Stimulated activated CD8-positive, alpha-beta memory T cell treated with anti-CD3 and anti-CD28 coated beads, Interleukin-15, amount 100 ng/mL, for 48 hours (primary cell): ENCODE results near the gene AGBL2.
"Not testable (repeated sequence)": the region's sequence is repeated elsewhere in the genome, so short reads cannot be mapped to it uniquely, and the experiment has no call there.

Experiments
- DNase-seq, 2 donors: peaks; one replicate each; pipeline ENCODE4 v3.0.0-alpha.2; 2020; ENCODE audit warnings: low read depth in 2 of 2

AGBL2 gene

DNA sequence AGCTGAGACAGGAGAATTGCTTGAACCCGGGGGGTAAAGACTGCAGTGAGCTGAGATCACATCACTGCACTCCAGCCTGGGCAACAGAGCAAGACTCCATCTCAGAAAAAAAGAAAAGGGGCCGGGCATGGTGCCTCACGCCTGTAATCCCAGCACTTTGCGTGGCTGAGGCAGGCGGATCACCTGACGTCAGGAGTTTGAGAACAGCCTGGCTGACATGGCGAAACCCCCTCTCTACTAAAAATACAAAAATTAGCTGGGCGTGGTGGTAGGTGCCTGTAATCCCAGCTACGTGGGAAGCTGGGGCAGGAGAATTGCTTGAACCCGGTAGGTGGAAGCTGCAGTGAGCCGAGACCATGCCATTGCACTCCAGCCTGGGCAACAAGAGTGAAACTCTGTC is 78.8 kb downstream of the AGBL2 start:
- DNase-seq, result not testable (repeated sequence)

DNA sequence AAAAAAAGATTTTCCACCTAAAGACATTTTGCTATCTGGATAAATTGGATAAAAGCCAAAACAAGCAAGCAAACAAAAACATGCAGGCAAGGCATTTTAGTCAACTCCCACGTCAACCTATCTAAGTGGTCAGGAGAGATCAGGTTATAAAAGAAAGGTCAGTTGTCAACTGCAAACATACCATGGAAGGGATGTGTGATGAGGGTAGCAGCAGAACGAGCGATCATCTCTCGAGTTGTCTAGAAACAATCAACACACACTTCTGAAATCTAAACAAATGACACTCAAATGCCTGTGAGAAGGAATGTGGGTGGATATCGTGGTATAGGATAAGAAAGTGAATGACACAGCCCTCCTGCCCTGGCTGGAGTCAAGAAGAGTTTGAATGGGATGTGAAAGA is 83.7 kb downstream of the AGBL2 start:
- no peak for DNase-seq

DNA sequence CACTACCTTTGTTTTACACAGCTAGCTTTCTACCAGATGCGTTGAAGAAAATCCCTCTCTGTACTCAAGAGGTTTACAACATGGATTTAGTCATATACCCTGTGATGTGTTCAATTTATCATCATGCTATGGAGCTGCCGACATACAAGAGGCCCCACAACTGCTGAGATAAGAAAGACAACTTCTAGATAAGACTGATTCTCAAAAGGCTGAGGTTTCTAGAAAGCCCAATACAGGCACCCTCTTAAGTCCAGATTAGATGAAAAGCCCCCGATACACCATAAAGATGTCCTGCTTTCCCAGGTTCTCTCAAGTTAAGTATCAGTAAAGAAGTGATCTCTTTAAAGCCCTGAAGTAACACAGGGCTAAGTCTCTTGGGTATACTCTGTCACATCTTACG is 87.1 kb downstream of the AGBL2 start:
- no peak for DNase-seq

DNA sequence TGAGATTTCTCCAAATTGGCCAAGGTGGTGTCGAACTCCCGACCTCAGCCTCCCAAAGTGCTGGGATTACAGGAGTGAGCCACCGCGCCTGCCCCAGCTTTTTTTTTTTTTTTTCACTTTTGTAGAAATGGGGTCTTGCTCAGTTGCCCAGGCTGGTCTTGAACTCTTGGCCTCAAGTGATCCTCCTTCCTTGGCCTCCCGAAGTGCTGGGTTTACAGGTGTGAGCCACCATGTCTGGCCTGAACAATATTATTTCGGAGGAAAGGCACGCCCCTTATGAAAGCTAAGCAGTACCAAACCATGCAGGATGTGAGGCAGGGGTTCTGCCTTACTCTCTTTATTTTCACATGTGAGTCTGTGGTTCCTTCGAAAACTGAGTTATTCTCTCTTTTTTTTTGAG is 88.9 kb downstream of the AGBL2 start:
- no peak for DNase-seq

DNA sequence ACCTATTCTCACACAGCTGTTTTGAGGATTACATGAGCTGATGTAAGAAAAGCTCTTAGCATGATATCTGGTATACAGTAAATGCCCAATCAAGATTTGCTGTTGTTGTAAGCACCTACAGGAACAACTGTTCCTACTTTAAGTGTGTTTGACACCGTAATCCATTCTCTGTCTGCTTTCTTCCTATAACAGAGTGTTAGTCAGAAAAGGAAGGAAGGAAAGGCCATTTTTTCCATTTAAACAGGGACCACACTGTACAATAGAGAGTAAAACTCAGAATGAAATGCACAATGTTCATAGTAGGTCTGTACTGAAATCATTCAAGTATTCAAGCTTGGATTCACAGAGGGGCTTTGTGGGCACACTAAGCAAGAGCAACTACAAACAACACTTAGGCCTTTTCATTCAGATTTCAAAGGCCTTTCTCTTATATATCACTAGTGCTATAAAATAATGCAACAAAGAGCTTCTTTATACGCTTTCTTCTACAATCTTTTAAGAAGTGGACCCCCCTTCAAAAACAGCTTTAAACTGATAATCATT is 94.3 kb downstream of the AGBL2 start:
- no peak for DNase-seq

DNA sequence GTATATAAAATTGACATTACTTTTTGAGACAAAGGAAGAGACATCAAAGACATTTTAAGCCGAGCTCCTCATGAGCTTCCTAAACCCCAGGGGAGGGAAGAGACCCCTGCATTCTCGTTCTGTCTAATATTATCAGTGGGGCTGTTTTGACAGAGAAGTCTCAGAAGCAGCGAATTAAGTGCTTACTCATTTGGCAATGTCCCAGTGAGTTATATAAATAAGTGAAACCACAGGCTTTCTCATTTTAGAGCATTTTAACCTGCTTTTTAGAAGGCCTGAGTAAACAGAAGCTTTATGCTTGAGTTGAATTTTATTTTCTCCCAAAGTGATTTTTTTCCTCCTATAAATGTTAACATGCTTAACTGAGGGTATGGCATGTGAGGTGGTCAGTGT is 97.8 kb downstream of the AGBL2 start:
- DNase-seq, result no peak

DNA sequence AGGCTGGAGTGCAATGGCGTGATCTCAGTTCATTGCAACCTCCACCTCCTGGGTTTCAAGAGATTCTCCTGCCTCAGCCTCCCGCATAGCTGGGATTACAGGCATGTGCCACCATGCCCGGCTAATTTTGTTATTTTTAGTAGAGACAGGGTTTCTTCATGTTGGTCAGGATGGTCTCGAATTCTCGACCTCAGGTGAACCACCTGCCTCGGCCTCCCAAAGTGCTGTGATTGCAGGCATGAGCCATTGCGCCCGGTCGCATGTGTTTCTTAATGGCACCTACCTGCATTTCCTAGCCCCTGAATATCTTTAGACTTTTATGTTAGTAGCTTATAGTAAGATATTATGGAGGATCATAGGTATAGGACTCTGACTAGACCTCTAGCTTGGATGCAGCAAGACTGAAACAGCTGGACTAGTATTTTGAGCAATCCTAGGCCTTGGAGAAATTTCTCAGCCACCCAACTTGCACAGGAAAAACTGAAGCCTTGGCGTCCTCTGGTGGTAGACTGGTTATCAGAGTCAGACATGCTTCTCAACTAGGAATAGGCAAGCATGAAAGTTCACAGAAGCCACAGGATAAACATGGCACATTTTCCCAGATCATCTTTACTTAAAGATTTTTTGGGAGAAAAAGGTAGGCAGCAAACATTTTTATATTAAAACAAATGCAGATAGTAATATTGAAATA is 98.3 kb downstream of the AGBL2 start:
- no peak for DNase-seq

DNA sequence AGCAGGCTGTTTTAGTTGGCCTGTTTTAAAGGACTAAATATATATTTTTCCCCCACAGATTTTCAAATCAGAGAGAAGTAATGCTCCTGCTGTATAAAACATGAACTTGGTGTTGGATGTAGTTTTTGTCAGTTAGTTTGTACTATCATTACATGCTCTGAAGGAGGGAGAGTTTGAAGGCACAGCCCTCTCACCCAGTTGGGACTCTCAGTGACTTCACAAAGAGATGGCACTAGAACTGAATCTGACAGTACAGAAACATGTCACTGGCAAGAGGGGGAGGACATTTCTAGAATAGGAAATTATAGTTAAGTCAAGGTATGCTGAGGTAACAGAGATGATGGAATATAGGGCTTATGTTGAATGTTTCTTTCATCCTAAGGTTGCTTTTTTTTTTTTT is 99.9 kb downstream of the AGBL2 start:
- DNase-seq, result no peak

DNA sequence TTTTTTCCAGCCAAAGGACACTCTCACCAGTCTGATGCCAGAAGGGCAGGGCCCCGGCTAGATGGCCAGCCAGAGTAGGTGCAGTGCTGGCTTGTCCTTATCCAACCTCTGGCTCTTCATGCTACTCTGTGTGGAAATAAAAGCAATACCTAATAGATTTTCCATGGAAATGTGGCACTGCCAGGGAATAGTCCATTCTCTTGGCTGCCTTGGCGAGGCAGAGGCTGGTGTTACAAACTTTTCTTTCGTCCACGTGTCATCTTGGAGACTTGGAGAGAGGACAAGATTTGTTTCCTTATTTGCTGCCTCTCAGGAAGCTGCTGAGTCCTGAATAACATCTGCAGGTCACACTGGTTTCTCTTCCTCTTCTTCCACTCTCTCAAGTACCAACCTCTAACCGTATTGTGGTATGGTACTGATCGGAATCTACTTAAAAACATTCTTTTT is 103.8 kb downstream of the AGBL2 start:
- no peak for DNase-seq

DNA sequence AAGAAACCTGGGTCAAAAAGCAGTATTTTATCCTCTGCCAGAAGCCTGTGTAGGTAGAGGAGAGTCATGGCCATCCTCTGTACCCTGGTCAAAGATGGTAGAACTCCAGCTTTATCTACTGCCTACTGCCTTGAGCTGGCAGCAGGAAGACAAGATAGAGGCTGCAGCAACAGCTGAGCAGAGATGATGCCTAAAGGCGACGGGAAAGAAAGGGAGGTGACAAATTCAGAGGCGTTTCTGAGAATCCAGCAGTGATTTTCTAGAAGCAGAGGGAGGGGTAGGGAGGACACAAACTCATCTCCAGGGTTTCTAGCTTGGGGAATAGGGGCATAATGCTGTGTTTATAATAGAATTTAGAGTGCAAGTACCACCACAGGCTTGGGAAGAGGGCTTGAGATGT is 105.5 kb downstream of the AGBL2 start:
- DNase-seq, result no peak
